ENCODE results near the gene MYO1F.

DNA sequence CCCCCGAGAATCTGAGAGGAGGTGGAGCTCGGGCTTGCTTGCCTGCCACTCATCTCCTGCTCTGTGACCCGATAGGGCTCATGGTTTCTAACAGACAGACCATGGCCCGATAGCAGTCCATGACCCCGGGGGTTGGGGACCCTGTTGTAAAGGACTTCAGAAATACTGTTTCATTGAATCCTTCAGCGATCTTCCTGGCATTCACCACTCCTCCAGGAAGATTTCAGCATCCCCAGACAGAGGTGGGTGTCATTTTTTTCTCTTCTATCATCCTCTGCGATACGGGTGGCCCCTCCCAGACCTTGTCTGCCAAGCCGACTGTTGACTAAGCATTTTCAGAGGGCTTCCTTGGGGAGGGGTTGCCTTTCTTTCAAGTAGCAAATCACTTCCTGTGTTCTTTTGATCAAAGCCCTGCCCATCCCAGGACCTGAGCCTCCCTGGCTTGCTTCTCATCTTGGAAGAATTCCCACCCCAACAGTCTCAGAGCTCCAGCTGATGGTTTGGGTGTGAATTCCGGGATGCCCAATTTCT lies 1.7 kb downstream of the MYO1F start:
- TF ChIP-seq, protein P1, sequence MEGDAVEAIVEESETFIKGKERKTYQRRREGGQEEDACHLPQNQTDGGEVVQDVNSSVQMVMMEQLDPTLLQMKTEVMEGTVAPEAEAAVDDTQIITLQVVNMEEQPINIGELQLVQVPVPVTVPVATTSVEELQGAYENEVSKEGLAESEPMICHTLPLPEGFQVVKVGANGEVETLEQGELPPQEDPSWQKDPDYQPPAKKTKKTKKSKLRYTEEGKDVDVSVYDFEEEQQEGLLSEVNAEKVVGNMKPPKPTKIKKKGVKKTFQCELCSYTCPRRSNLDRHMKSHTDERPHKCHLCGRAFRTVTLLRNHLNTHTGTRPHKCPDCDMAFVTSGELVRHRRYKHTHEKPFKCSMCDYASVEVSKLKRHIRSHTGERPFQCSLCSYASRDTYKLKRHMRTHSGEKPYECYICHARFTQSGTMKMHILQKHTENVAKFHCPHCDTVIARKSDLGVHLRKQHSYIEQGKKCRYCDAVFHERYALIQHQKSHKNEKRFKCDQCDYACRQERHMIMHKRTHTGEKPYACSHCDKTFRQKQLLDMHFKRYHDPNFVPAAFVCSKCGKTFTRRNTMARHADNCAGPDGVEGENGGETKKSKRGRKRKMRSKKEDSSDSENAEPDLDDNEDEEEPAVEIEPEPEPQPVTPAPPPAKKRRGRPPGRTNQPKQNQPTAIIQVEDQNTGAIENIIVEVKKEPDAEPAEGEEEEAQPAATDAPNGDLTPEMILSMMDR (IDR thresholded peaks at IDR 0.05) = no peak
- no peak for TF ChIP-seq POLR2A (IDR thresholded peaks at IDR 0.05)
